ENCODE data around the gene PIGZ. TPM values are rescaled to one million over a fixed set of nuclear protein-coding genes. Genes with fewer than 3 reads are reported as not detected.
"Not testable (repeated sequence)": the region's sequence is repeated elsewhere in the genome, so short reads cannot be mapped to it uniquely, and the experiment has no call there.

The PIGZ gene
- total RNA-seq, 2 donors from 2014 or later = 4.7 to 11.3 TPM

DNA sequence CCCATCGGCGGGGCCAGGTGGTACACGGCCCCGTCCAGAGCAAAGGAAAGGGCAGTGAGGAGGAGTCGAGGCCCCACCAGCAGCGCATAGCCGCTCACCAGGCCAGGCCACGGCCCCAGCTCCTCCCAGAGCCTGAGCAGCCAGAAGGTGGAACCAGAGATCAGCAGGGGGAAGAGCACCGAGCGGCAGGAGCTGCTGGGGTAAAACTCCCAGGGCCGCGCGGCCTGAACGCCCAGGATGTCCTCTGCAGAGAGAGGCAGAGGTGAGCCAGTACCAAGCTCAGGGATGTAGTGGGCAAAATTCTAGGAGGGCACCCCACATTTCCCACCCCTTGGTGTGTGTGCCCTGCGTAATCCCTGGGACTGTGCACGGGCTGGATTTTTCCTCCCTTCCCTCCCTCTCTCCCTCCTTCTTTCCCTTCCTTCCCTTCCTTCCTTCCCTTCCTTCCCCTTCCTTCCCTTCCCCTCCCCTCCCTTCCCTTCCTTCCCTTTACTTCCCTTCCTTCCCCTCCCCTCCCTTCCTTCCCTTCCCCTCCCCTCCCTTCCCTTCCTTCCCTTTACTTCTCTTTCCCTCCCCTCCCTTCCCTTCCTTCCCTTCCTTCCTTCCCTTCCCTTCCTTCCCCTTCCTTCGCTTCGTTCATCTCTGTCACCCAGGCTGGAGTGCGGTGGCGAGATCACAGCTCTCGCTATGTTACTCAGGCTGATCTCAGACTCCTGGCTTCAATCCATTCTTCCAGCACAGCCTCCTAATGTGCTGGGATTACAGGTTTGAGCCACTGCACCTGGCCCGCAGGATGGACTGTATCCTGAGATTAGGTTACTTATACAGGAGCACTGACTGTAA is 20.0 kb downstream of the PIGZ start:
- no peak overlapping the region for H3K27ac ChIP-seq
- no peaks in the 10 kb centered on the region for H3K36me3 ChIP-seq
- H3K27me3 ChIP-seq (replicated peaks; ENCODE audit: insufficient read depth) = no peaks in the 10 kb centered on the region
- H3K4me3 ChIP-seq = no peak overlapping the region
- peaks cover under 1% of the 10 kb centered on the region for H3K4me1 ChIP-seq (replicated peaks)
- TF ChIP-seq POLR2AphosphoS5 (IDR thresholded peaks at IDR 0.05) = no peak
- no peak for TF ChIP-seq POLR2A (IDR thresholded peaks at IDR 0.05)
- TF ChIP-seq CTCF (IDR thresholded peaks at IDR 0.05) = no peak
- intact Hi-C loops (cut with DNase I) = no loop called here
- 37% methylated on average over 22 of the region's 22 CpGs for WGBS
- DNase-seq (ENCODE audit: low spot score) = no peak
- H3K9me3 ChIP-seq = no peaks in the 10 kb centered on the region

GRCh38 chr3:196947860-196948441 is 20.7 kb downstream of the PIGZ start:
- H3K4me1 ChIP-seq (replicated peaks) = peaks cover 6% of the 10 kb centered on the region
- no peak overlapping the region for H3K27ac ChIP-seq
- no peaks in the 10 kb centered on the region for H3K9me3 ChIP-seq
- TF ChIP-seq CTCF (IDR thresholded peaks at IDR 0.05) = no peak
- TF ChIP-seq POLR2AphosphoS5 (IDR thresholded peaks at IDR 0.05) = no peak
- TF ChIP-seq POLR2A (IDR thresholded peaks at IDR 0.05) = no peak
- WGBS = 77% methylated on average over 23 of the region's 28 CpGs
- intact Hi-C loops (cut with DNase I) = no loop called here
- DNase-seq (ENCODE audit: low spot score) = no peak
- no peak overlapping the region for H3K4me3 ChIP-seq
- H3K27me3 ChIP-seq (replicated peaks; ENCODE audit: insufficient read depth) = no peaks in the 10 kb centered on the region
- H3K36me3 ChIP-seq = no peaks in the 10 kb centered on the region

GRCh38 chr3:196947136-196947859 is 21.3 kb downstream of the PIGZ start:
- H3K4me1 ChIP-seq (replicated peaks) = peaks cover 6% of the 10 kb centered on the region
- H3K36me3 ChIP-seq = no peaks in the 10 kb centered on the region
- TF ChIP-seq POLR2AphosphoS5 (IDR thresholded peaks at IDR 0.05) (no peak), POLR2A (IDR thresholded peaks at IDR 0.05) (no peak), CTCF (IDR thresholded peaks at IDR 0.05) (no peak)
- H3K9me3 ChIP-seq = no peaks in the 10 kb centered on the region
- H3K27me3 ChIP-seq (replicated peaks; ENCODE audit: insufficient read depth) = no peaks in the 10 kb centered on the region
- no peak overlapping the region for H3K27ac ChIP-seq
- WGBS = 73% methylated on average over 10 of the region's 10 CpGs
- H3K4me3 ChIP-seq = no peak overlapping the region
- intact Hi-C loops (cut with DNase I) = no loop called here
- no peak for DNase-seq (ENCODE audit: low spot score)

GRCh38 chr3:196944037-196944790 is 24.4 kb downstream of the PIGZ start:
- not testable (repeated sequence) for DNase-seq (ENCODE audit: low spot score); H3K27ac ChIP-seq; H3K4me1 ChIP-seq (replicated peaks); H3K9me3 ChIP-seq; H3K27me3 ChIP-seq (replicated peaks; ENCODE audit: insufficient read depth); H3K36me3 ChIP-seq; H3K4me3 ChIP-seq
- 69% methylated on average over 14 of the region's 14 CpGs for WGBS
- intact Hi-C loops (cut with DNase I) = loop anchor here (5.0 kb wide), 1 partner anchor 77 kb away; the partner anchor contains the start of gene SENP5

- Histone ChIP-seq H3K36me3 (no peaks in the 10 kb centered on the region), H3K27ac (peak overlapping the region; percentile 87 to 89), H3K4me3 (peak overlapping the region; percentile 90 to 100), H3K27me3 (replicated peaks; ENCODE audit: insufficient read depth) (no peaks in the 10 kb centered on the region), H3K4me1 (replicated peaks) (peaks cover 8% of the 10 kb centered on the region), H3K9me3 (no peaks in the 10 kb centered on the region)
- no peak for DNase-seq (ENCODE audit: low spot score)
- intact Hi-C loops (cut with DNase I) = loop anchor here (5.0 kb wide), 1 partner anchor 76 kb away; the partner anchor contains the start of gene SENP5
- TF ChIP-seq CTCF (IDR thresholded peaks at IDR 0.05) (no peak), POLR2AphosphoS5 (IDR thresholded peaks at IDR 0.05) (no peak), POLR2A (IDR thresholded peaks at IDR 0.05) (no peak)
- WGBS = under 1% methylated on average over 19 of the region's 25 CpGs
Observed at GRCh38 chr3:196942915-196943277, 25.7 kb downstream of the PIGZ start.
